ENCODE results near the gene ZSCAN20.

Gene ZSCAN20

DNA sequence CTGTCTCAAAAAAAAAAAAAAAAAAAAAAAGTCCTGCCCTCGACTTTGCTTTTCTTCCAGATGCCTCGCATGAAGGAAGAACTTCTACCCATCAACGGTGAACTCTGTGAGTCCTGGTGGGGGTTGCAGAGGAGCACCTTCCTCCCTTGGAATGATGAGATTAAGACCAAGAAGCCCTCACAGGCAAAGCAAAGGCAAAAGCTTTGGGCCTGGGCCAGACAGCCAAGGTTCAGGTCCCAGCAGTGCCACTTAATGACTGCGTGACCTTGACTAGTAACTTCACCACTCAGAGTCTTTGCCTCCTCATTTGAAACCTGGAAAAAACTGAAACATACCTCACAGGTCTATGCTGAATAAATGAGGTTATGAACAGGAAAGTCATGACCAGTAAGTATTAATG lies 55.5 kb downstream of the ZSCAN20 start:
- Histone ChIP-seq H2AFZ (ENCODE audit: low read length) (no peak overlapping the region), H3K18ac (ENCODE audit: low read length) (no peak overlapping the region), H3K9me3 (replicated peaks in 1 of 2; ENCODE audit: control insufficient read depth in 2 of 2, insufficient read depth in 1 of 2, low read depth in 1 of 2, low read length in 2 of 2) (no peaks in the 10 kb centered on the region), H3K27me3 (ENCODE audit: control insufficient read depth in 3 of 3, insufficient read depth in 3 of 3, low read depth in 1 of 3, low read length in 3 of 3) (peaks cover 0 to 20% (median 0%) of the 10 kb centered on the region in 3 experiments), H2BK12ac (ENCODE audit: low read length) (no peak overlapping the region), H2AK5ac (ENCODE audit: low read depth, low read length) (no peak overlapping the region), H3K4me1 (ENCODE audit: control insufficient read depth in 2 of 2, insufficient read depth in 1 of 2, low read depth in 1 of 2, low read length in 2 of 2) (no peaks in the 10 kb centered on the region), H4K8ac (ENCODE audit: low read depth, low read length) (no peak overlapping the region), H3K4me3 (ENCODE audit: low read length in 2 of 2) (no peak overlapping the region), H2BK15ac (ENCODE audit: low read length) (no peak overlapping the region), H3K9ac (ENCODE audit: low read depth, low read length, poor library complexity) (no peak overlapping the region), H2BK5ac (ENCODE audit: low read length) (no peak overlapping the region), H3K4me2 (ENCODE audit: insufficient read depth, low read length, poor library complexity, severe bottlenecking) (no peak overlapping the region), H3K79me1 (ENCODE audit: low read depth, low read length) (peaks cover 1% of the 10 kb centered on the region), H4K91ac (ENCODE audit: low read depth, low read length, poor library complexity) (no peak overlapping the region), H3K23ac (ENCODE audit: low read depth, low read length, poor library complexity) (no peak overlapping the region), H3K14ac (ENCODE audit: low read length) (no peak overlapping the region), H3K27ac (replicated peaks; ENCODE audit: low read length) (no peak overlapping the region), H3K36me3 (replicated peaks in 1 of 2; ENCODE audit: control insufficient read depth in 2 of 2, insufficient read depth in 2 of 2, low read length in 2 of 2) (no peaks in the 10 kb centered on the region), H3K4ac (ENCODE audit: low read length) (no peak overlapping the region), H2BK120ac (ENCODE audit: low read depth, low read length) (no peak overlapping the region)
- WGBS, 2 donors (ENCODE audit: extremely low coverage in 2 of 2, insufficient read length in 2 of 2, insufficient replicate concordance in 1 of 2): no CpG with 5 or more reads among the region's 4 CpGs
- DNase-seq (ENCODE audit: low spot score): no peak

DNA sequence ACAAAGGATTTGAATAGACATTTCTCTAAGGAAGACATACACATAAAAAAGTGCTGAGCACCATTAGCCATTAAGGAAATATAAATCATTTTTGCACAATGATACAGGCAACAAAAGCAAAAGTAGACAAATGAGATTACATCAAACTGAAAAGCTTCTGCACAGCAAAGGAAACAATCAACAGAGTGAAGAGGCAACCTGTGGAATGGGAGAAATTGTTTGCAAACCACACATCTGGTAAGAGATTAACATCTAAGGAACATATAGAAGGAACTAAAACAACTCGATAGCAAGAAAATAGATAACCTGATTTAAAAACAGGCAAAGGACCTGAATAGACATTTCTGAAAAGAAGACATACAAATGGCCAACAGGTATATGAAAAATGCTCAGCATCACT lies 57.5 kb downstream of the ZSCAN20 start:
- no CpG with 5 or more reads among the region's 1 CpG for WGBS, 2 donors (ENCODE audit: extremely low coverage in 2 of 2, insufficient read length in 2 of 2, insufficient replicate concordance in 1 of 2)
- Histone ChIP-seq H2BK15ac (ENCODE audit: low read length) (no peak overlapping the region), H3K4me3 (ENCODE audit: low read length in 2 of 2) (no peak overlapping the region)

GRCh38 chr1:33532250-33532649 lies 59.8 kb downstream of the ZSCAN20 start:
- Histone ChIP-seq H2BK12ac (ENCODE audit: low read length) (no peak overlapping the region), H3K36me3 (replicated peaks in 1 of 2; ENCODE audit: control insufficient read depth in 2 of 2, insufficient read depth in 2 of 2, low read length in 2 of 2) (no peaks in the 10 kb centered on the region), H2BK5ac (ENCODE audit: low read length) (no peak overlapping the region), H3K4me1 (ENCODE audit: control insufficient read depth in 2 of 2, insufficient read depth in 1 of 2, low read depth in 1 of 2, low read length in 2 of 2) (no peaks in the 10 kb centered on the region), H4K8ac (ENCODE audit: low read depth, low read length) (no peak overlapping the region), H3K9me3 (replicated peaks in 1 of 2; ENCODE audit: control insufficient read depth in 2 of 2, insufficient read depth in 1 of 2, low read depth in 1 of 2, low read length in 2 of 2) (no peaks in the 10 kb centered on the region), H3K27ac (replicated peaks; ENCODE audit: low read length) (no peak overlapping the region), H3K4me2 (ENCODE audit: insufficient read depth, low read length, poor library complexity, severe bottlenecking) (no peak overlapping the region), H3K9ac (ENCODE audit: low read depth, low read length, poor library complexity) (no peak overlapping the region), H2BK120ac (ENCODE audit: low read depth, low read length) (no peak overlapping the region), H4K91ac (ENCODE audit: low read depth, low read length, poor library complexity) (no peak overlapping the region), H2AK5ac (ENCODE audit: low read depth, low read length) (no peak overlapping the region), H2BK15ac (ENCODE audit: low read length) (no peak overlapping the region), H3K4ac (ENCODE audit: low read length) (no peak overlapping the region), H3K23ac (ENCODE audit: low read depth, low read length, poor library complexity) (no peak overlapping the region), H3K4me3 (ENCODE audit: low read length in 2 of 2) (no peak overlapping the region), H2AFZ (ENCODE audit: low read length) (no peak overlapping the region), H3K27me3 (ENCODE audit: control insufficient read depth in 3 of 3, insufficient read depth in 3 of 3, low read depth in 1 of 3, low read length in 3 of 3) (no peaks in the 10 kb centered on the region), H3K18ac (ENCODE audit: low read length) (no peak overlapping the region), H3K79me1 (ENCODE audit: low read depth, low read length) (no peaks in the 10 kb centered on the region), H3K14ac (ENCODE audit: low read length) (no peak overlapping the region)
- DNase-seq (ENCODE audit: low spot score): no peak
- WGBS, 2 donors (ENCODE audit: extremely low coverage in 2 of 2, insufficient read length in 2 of 2, insufficient replicate concordance in 1 of 2): no CpG with 5 or more reads among the region's 3 CpGs

More for the DNA sequence above, 57.5 kb downstream of the ZSCAN20 start:
- no peak overlapping the region for H3K4ac ChIP-seq (ENCODE audit: low read length)
- H3K27ac ChIP-seq (replicated peaks; ENCODE audit: low read length): no peak overlapping the region
- H4K91ac ChIP-seq (ENCODE audit: low read depth, low read length, poor library complexity): no peak overlapping the region
- no peak overlapping the region for H4K8ac ChIP-seq (ENCODE audit: low read depth, low read length)
- no peaks in the 10 kb centered on the region for H3K4me1 ChIP-seq (ENCODE audit: control insufficient read depth in 2 of 2, insufficient read depth in 1 of 2, low read depth in 1 of 2, low read length in 2 of 2)
- H2BK12ac ChIP-seq (ENCODE audit: low read length): no peak overlapping the region
- H2BK5ac ChIP-seq (ENCODE audit: low read length): no peak overlapping the region
- no peak overlapping the region for H3K9ac ChIP-seq (ENCODE audit: low read depth, low read length, poor library complexity)
- no peak overlapping the region for H3K14ac ChIP-seq (ENCODE audit: low read length)
- DNase-seq (ENCODE audit: low spot score): no peak
- H3K23ac ChIP-seq (ENCODE audit: low read depth, low read length, poor library complexity): no peak overlapping the region
- no peak overlapping the region for H2AK5ac ChIP-seq (ENCODE audit: low read depth, low read length)
- H3K9me3 ChIP-seq (replicated peaks in 1 of 2; ENCODE audit: control insufficient read depth in 2 of 2, insufficient read depth in 1 of 2, low read depth in 1 of 2, low read length in 2 of 2): no peaks in the 10 kb centered on the region
- H3K79me1 ChIP-seq (ENCODE audit: low read depth, low read length): no peaks in the 10 kb centered on the region
- H3K27me3 ChIP-seq (ENCODE audit: control insufficient read depth in 3 of 3, insufficient read depth in 3 of 3, low read depth in 1 of 3, low read length in 3 of 3): peaks cover 0 to under 1% (median 0%) of the 10 kb centered on the region in 3 experiments
- no peak overlapping the region for H3K18ac ChIP-seq (ENCODE audit: low read length)
- no peak overlapping the region for H2BK120ac ChIP-seq (ENCODE audit: low read depth, low read length)
- H3K36me3 ChIP-seq (replicated peaks in 1 of 2; ENCODE audit: control insufficient read depth in 2 of 2, insufficient read depth in 2 of 2, low read length in 2 of 2): no peaks in the 10 kb centered on the region
- no peak overlapping the region for H2AFZ ChIP-seq (ENCODE audit: low read length)
- H3K4me2 ChIP-seq (ENCODE audit: insufficient read depth, low read length, poor library complexity, severe bottlenecking): no peak overlapping the region

GRCh38 chr1:33532936-33533335 lies 60.5 kb downstream of the ZSCAN20 start:
- Histone ChIP-seq H4K91ac (ENCODE audit: low read depth, low read length, poor library complexity) (no peak overlapping the region), H3K14ac (ENCODE audit: low read length) (peak overlapping the region; percentile 47), H3K4me2 (ENCODE audit: insufficient read depth, low read length, poor library complexity, severe bottlenecking) (no peak overlapping the region), H4K8ac (ENCODE audit: low read depth, low read length) (no peak overlapping the region), H3K36me3 (replicated peaks in 1 of 2; ENCODE audit: control insufficient read depth in 2 of 2, insufficient read depth in 2 of 2, low read length in 2 of 2) (no peaks in the 10 kb centered on the region), H2BK5ac (ENCODE audit: low read length) (no peak overlapping the region), H3K4ac (ENCODE audit: low read length) (no peak overlapping the region), H3K9me3 (replicated peaks in 1 of 2; ENCODE audit: control insufficient read depth in 2 of 2, insufficient read depth in 1 of 2, low read depth in 1 of 2, low read length in 2 of 2) (no peaks in the 10 kb centered on the region), H3K9ac (ENCODE audit: low read depth, low read length, poor library complexity) (no peak overlapping the region), H3K18ac (ENCODE audit: low read length) (no peak overlapping the region), H2BK120ac (ENCODE audit: low read depth, low read length) (no peak overlapping the region), H3K79me1 (ENCODE audit: low read depth, low read length) (no peaks in the 10 kb centered on the region), H3K27me3 (ENCODE audit: control insufficient read depth in 3 of 3, insufficient read depth in 3 of 3, low read depth in 1 of 3, low read length in 3 of 3) (no peaks in the 10 kb centered on the region), H2BK12ac (ENCODE audit: low read length) (no peak overlapping the region), H3K27ac (replicated peaks; ENCODE audit: low read length) (no peak overlapping the region), H2AK5ac (ENCODE audit: low read depth, low read length) (no peak overlapping the region), H3K23ac (ENCODE audit: low read depth, low read length, poor library complexity) (no peak overlapping the region), H2BK15ac (ENCODE audit: low read length) (no peak overlapping the region), H3K4me3 (ENCODE audit: low read length in 2 of 2) (no peak overlapping the region), H2AFZ (ENCODE audit: low read length) (no peak overlapping the region), H3K4me1 (ENCODE audit: control insufficient read depth in 2 of 2, insufficient read depth in 1 of 2, low read depth in 1 of 2, low read length in 2 of 2) (no peaks in the 10 kb centered on the region)
- whole genome bisulfite sequencing, 2 donors (ENCODE audit: extremely low coverage in 2 of 2, insufficient read length in 2 of 2, insufficient replicate concordance in 1 of 2): no CpG with 5 or more reads among the region's 13 CpGs
- DNase-seq (ENCODE audit: low spot score): no peak
